ENCODE data around the gene EPHA4.

The EPHA4 gene

GRCh38 chr2:221455214-221455613 lies 116.9 kb downstream of the EPHA4 start:
- no peaks in the 10 kb centered on the region for H3K27me3 ChIP-seq (ENCODE audit: insufficient read depth, low read depth)
- no peak overlapping the region for H2AFZ ChIP-seq (ENCODE audit: low read depth)
- TF ChIP-seq CTCF (conservative IDR thresholded peaks at IDR 0.05; ENCODE audit: low read depth, low read length) = no peak
- no peaks in the 10 kb centered on the region for H4K20me1 ChIP-seq (ENCODE audit: insufficient read depth)
- H3K4me3 ChIP-seq (IDR thresholded peaks at IDR 0.05; ENCODE audit: insufficient read depth, low read depth, low read length) = no peak overlapping the region
- H3K79me2 ChIP-seq (ENCODE audit: insufficient read depth, low read depth) = no peaks in the 10 kb centered on the region
- no peak overlapping the region for H3K27ac ChIP-seq
- H3K4me2 ChIP-seq = no peak overlapping the region
- H3K9ac ChIP-seq = no peak overlapping the region
- no peaks in the 10 kb centered on the region for H3K36me3 ChIP-seq (ENCODE audit: insufficient read depth)
- no peaks in the 10 kb centered on the region for H3K4me1 ChIP-seq (ENCODE audit: low read depth, poor library complexity, severe bottlenecking)

- TF ChIP-seq CTCF (conservative IDR thresholded peaks at IDR 0.05; ENCODE audit: low read depth, low read length) = no peak
- Histone ChIP-seq H3K36me3 (ENCODE audit: insufficient read depth) (no peaks in the 10 kb centered on the region), H4K20me1 (ENCODE audit: insufficient read depth) (no peaks in the 10 kb centered on the region), H3K27ac (no peak overlapping the region), H3K4me3 (IDR thresholded peaks at IDR 0.05; ENCODE audit: insufficient read depth, low read depth, low read length) (no peak overlapping the region), H2AFZ (ENCODE audit: low read depth) (no peak overlapping the region), H3K4me1 (ENCODE audit: low read depth, poor library complexity, severe bottlenecking) (no peaks in the 10 kb centered on the region), H3K9ac (no peak overlapping the region), H3K4me2 (no peak overlapping the region), H3K27me3 (ENCODE audit: insufficient read depth, low read depth) (no peaks in the 10 kb centered on the region), H3K79me2 (ENCODE audit: insufficient read depth, low read depth) (no peaks in the 10 kb centered on the region)
Observed at GRCh38 chr2:221454459-221455105, 117.5 kb downstream of the EPHA4 start.

GRCh38 chr2:221451862-221452788 lies 120.0 kb downstream of the EPHA4 start:
- no peak for TF ChIP-seq CTCF (conservative IDR thresholded peaks at IDR 0.05; ENCODE audit: low read depth, low read length)
- Histone ChIP-seq H3K27me3 (ENCODE audit: insufficient read depth, low read depth) (no peaks in the 10 kb centered on the region), H2AFZ (ENCODE audit: low read depth) (no peak overlapping the region)

GRCh38 chr2:221450280-221450679 lies 121.8 kb downstream of the EPHA4 start:
- no peak overlapping the region for H3K9ac ChIP-seq
- H3K4me2 ChIP-seq = no peak overlapping the region
- no peaks in the 10 kb centered on the region for H3K4me1 ChIP-seq (ENCODE audit: low read depth, poor library complexity, severe bottlenecking)
- no peaks in the 10 kb centered on the region for H3K36me3 ChIP-seq (ENCODE audit: insufficient read depth)
- TF ChIP-seq CTCF (conservative IDR thresholded peaks at IDR 0.05; ENCODE audit: low read depth, low read length) = no peak
- no peak overlapping the region for H3K4me3 ChIP-seq (IDR thresholded peaks at IDR 0.05; ENCODE audit: insufficient read depth, low read depth, low read length)
- H2AFZ ChIP-seq (ENCODE audit: low read depth) = no peak overlapping the region
- no peaks in the 10 kb centered on the region for H4K20me1 ChIP-seq (ENCODE audit: insufficient read depth)
- no peaks in the 10 kb centered on the region for H3K27me3 ChIP-seq (ENCODE audit: insufficient read depth, low read depth)
- no peaks in the 10 kb centered on the region for H3K79me2 ChIP-seq (ENCODE audit: insufficient read depth, low read depth)
- H3K27ac ChIP-seq = no peak overlapping the region

More at GRCh38 chr2:221451862-221452788, 120.0 kb downstream of the EPHA4 start:
- no peak overlapping the region for H3K27ac ChIP-seq
- no peaks in the 10 kb centered on the region for H4K20me1 ChIP-seq (ENCODE audit: insufficient read depth)
- H3K9ac ChIP-seq = no peak overlapping the region
- no peak overlapping the region for H3K4me3 ChIP-seq (IDR thresholded peaks at IDR 0.05; ENCODE audit: insufficient read depth, low read depth, low read length)
- no peaks in the 10 kb centered on the region for H3K4me1 ChIP-seq (ENCODE audit: low read depth, poor library complexity, severe bottlenecking)
- H3K36me3 ChIP-seq (ENCODE audit: insufficient read depth) = no peaks in the 10 kb centered on the region
- no peak overlapping the region for H3K4me2 ChIP-seq
- H3K79me2 ChIP-seq (ENCODE audit: insufficient read depth, low read depth) = no peaks in the 10 kb centered on the region

Data from KMS-11 (cell line).